K562 (cell line): ENCODE data around the gene GNG7. TPM values are rescaled to one million over a fixed set of nuclear protein-coding genes. Genes with fewer than 3 reads are reported as not detected.

Experiments
- ATAC-seq: fragments of 200-7000 bp; cut with Tn5 transposase; 3 replicates; pipeline ENCODE4 v1.9.1; 2020; ENCODE audit warnings: moderate library complexity
- BruUV-seq: library from RNA; stranded (reverse); fragments of 400-500 nt; replicated peaks from 2 replicates; lab custom pipeline; 2021; lab: Mats Ljungman, UMichigan
- CTCF ChIA-PET: fragments of 300-600 bp; formaldehyde crosslinking; extraction: SDS; loops from one replicate; lab custom pipeline; 2021; ENCODE audit warnings: low intra/inter-chr PET ratio; lab: Yijun Ruan, JAX
- POLR2A ChIA-PET: fragments of 300-600, 350-650 bp; sonication (Branson Sonifier 250); formaldehyde crosslinking; extraction: SDS; loops from one replicate; lab custom pipeline; 2021; ENCODE audit warnings: antibody characterized with exemption, inconsistent platforms; lab: Yijun Ruan, JAX
- DNase-seq, 4 experiments: peaks; one replicate each; pipeline versions ENCODE4 v3.0.0 to v3.0.0-alpha.2; 2011 to 2018; ENCODE audit warnings: low spot score in 3 of 4, mixed read lengths in 3 of 4; ENCODE audit errors: extremely low read depth in 1 of 4
- FAIRE-seq: peaks from 2 replicates; lab custom pipeline; 2011; peaks lifted over from hg19 to GRCh38; lab: Jason Lieb, UNC
- H2AFZ ChIP-seq: 2 replicates; pipeline ENCODE4 v1.6.0; 2011; ENCODE audit warnings: low read depth, low read length, control low read depth, inconsistent platforms
- H3K27ac ChIP-seq: fragments of 200-600 bp; 3 replicates; pipeline ENCODE4 v1.8.0; 2011; ENCODE audit warnings: low read depth, mild to moderate bottlenecking, control low read depth, inconsistent platforms, low read length, moderate library complexity, mixed read lengths; ENCODE audit errors: extremely low read depth
- H3K27me3 ChIP-seq, 2 experiments: fragments of 300-600 bp in 1 of 2; 2 replicates in 1 of 2; 3 replicates in 1 of 2; pipeline versions ENCODE4 v1.6.0 to v1.8.0; 2011; ENCODE audit warnings: inconsistent platforms in 2 of 2, low read length in 2 of 2, mild to moderate bottlenecking in 1 of 2, mixed read lengths in 1 of 2, moderate library complexity in 1 of 2; ENCODE audit not compliant: control insufficient read depth in 2 of 2, insufficient read depth in 2 of 2
- H3K36me3 ChIP-seq: fragments of 300-600 bp; 3 replicates; pipeline ENCODE4 v1.8.0; 2011; ENCODE audit warnings: mild to moderate bottlenecking, low read length, inconsistent platforms; ENCODE audit not compliant: control insufficient read depth, insufficient read depth
- H3K4me1 ChIP-seq, 2 experiments: fragments of 200-600 bp in 1 of 2; replicated peaks in 1 of 2; 2 replicates in 1 of 2; 3 replicates in 1 of 2; pipeline versions ENCODE4 v1.5.1 to v1.8.0; 2011; ENCODE audit warnings: inconsistent platforms in 2 of 2, low read length in 2 of 2, mild to moderate bottlenecking in 1 of 2, mixed read lengths in 1 of 2, moderate library complexity in 1 of 2; ENCODE audit not compliant: control insufficient read depth in 2 of 2, insufficient read depth in 2 of 2
- H3K4me2 ChIP-seq: 2 replicates; pipeline ENCODE4 v1.6.1; 2011; ENCODE audit warnings: low read length, control low read depth, inconsistent platforms, mixed read lengths; ENCODE audit not compliant: insufficient read depth
- H3K4me3 ChIP-seq: fragments of 200-600 bp; sonication (generic), shearing (Covaris generic); 2 replicates; pipeline ENCODE4 v1.5.1; 2016; ENCODE audit warnings: control low read depth, inconsistent platforms
- H3K79me2 ChIP-seq: fragments of 200-600 bp; 3 replicates; pipeline ENCODE4 v1.8.0; 2011; ENCODE audit warnings: low read length, inconsistent platforms; ENCODE audit not compliant: control insufficient read depth, insufficient read depth
- H3K9ac ChIP-seq, 2 experiments: 2 replicates each; pipeline versions ENCODE4 v1.6.0 to v1.6.1; 2011; ENCODE audit warnings: low read depth in 2 of 2, low read length in 2 of 2, control low read depth in 1 of 2, inconsistent platforms in 1 of 2, mild to moderate bottlenecking in 1 of 2, mixed read lengths in 1 of 2; ENCODE audit not compliant: insufficient read depth in 1 of 2
- H3K9me1 ChIP-seq: one replicate; pipeline ENCODE4 v1.6.0; 2011; ENCODE audit warnings: inconsistent platforms, mild to moderate bottlenecking, low read length, moderate library complexity; ENCODE audit not compliant: control insufficient read depth, insufficient read depth
- H3K9me3 ChIP-seq: replicated peaks from 2 replicates; pipeline ENCODE4 v1.5.1; 2011; ENCODE audit warnings: low read depth, low read length, inconsistent platforms; ENCODE audit not compliant: control insufficient read depth, insufficient read depth
- H4K20me1 ChIP-seq: replicated peaks from 2 replicates; pipeline ENCODE4 v1.6.1; 2011; ENCODE audit warnings: low read length, inconsistent platforms, mixed read lengths; ENCODE audit not compliant: control insufficient read depth, insufficient read depth
- ELF1 ChIP-seq: fragments of 200-800 bp; sonication (Bioruptor generic); IDR thresholded peaks from 2 replicates; pipeline ENCODE4 v1.6.1; 2016; ENCODE audit warnings: missing genetic modification characterization, missing compliant biosample characterization
- HLTF ChIP-seq: fragments of 450-650 bp; IDR thresholded peaks from 2 replicates; pipeline ENCODE4 v1.6.1; 2016
- MAX ChIP-seq: sonication (generic); formaldehyde crosslinking; IDR thresholded peaks from 2 replicates; pipeline ENCODE4 v1.9.0; 2022; ENCODE audit warnings: mild to moderate bottlenecking, missing genetic modification reagents
- SP1 ChIP-seq: sonication (generic); formaldehyde crosslinking; IDR thresholded peaks from 2 replicates; pipeline ENCODE4 v1.8.1; 2022; ENCODE audit warnings: mild to moderate bottlenecking, missing genetic modification reagents
- USF2 ChIP-seq: sonication (generic); formaldehyde crosslinking; IDR thresholded peaks from 2 replicates; pipeline ENCODE4 v1.5.0; 2020; ENCODE audit warnings: missing genetic modification reagents
- ZFP91 ChIP-seq: sonication (generic); formaldehyde crosslinking; IDR thresholded peaks from 2 replicates; pipeline ENCODE4 v1.8.0; 2022; ENCODE audit warnings: mild to moderate bottlenecking, missing genetic modification reagents
- WGBS: fragments of 100-300 bp; shearing (Covaris generic); methylation state at CpG from one replicate; pipeline ENCODE4 v1.1.6; 2016; ENCODE audit warnings: low coverage, mixed read lengths; ENCODE audit not compliant: insufficient coverage; ENCODE audit errors: missing lambda C conversion rate; 5-methylcytosine and 5-hydroxymethylcytosine counted together
- in situ Hi-C: fragments of 300-500 bp; cut with MboI; formaldehyde crosslinking; loops from 4 replicates; pipeline ENCODE4 v1.15.0; 2018; ENCODE audit warnings: inconsistent platforms, mixed read lengths
- intact Hi-C: fragments of 100-400 bp; cut with micrococcal nuclease; formaldehyde crosslinking; loops from 2 replicates; pipeline ENCODE4 v1.14.2; 2022
- polyA plus RNA-seq, 8 experiments: library from polyadenylated mRNA; depleted of rRNA in 4 of 8; stranded (reverse) in 5 of 8; unstranded in 3 of 8; fragments of >200 nt; fragmentation: Nextera tagmentation in 2 of 8; fragmentation: Illumina TruSeq in 1 of 8; extraction: Ambion mirVana in 2 of 8; extraction: Trizol in 1 of 8; gene quantifications; 2 replicates each; pipeline versions ENCODE4 v1.2.1 to v1.2.3, GENCODE V29; 2011 to 2014; ENCODE audit warnings: inconsistent platforms in 1 of 8, missing spikeins in 1 of 8
- total RNA-seq, 7 experiments: library from RNA; depleted of rRNA in 6 of 7; stranded (reverse); fragments of >200 nt in 6 of 7; fragmentation: Illumina TruSeq in 2 of 7; extraction: Trizol in 2 of 7; gene quantifications; 2 replicates each; pipeline versions ENCODE4 v1.2.1 to v1.2.3, GENCODE V29; 2011 to 2021; ENCODE audit warnings: low replicate concordance in 1 of 7

The GNG7 gene
- total and polyA plus RNA-seq, 9 of the 15 experiments (the other 6 are each of a cell fraction or from before 2014, with no cell fraction given) = 0.01 to 0.20 (median 0.06) TPM; not detected in 1

DNA sequence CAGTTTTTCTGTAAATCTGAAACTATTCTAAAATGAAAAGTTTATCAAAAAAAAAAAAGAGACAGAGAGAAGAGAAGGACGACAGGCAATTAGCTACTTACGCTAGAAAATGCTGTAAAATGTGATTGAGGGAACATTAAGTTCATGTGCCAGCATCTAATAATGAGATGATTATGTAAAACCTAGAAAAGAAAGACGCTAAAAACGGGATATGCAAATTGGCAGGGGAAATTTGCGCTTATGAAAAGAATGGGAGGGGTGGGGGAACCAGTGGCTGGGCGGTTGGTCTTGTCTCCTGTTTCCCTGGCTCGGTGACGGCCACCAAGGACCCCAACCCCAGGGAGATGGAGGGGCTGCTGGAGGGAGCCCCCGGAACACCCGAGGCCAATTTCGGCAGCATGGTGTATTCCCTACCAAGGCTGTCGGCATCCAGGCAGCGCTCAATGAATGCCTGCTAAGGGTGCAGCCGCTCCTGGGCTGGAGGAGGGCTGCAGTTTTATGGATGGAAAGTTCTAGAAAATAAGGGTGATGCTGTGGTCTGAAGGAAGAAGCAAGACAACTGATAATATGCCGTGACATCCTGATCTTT lies 34.2 kb downstream of the GNG7 start:
- Histone ChIP-seq H3K4me3 (no peak overlapping the region), H3K9me1 (no peaks in the 10 kb centered on the region), H3K9ac (no peak overlapping the region), H3K4me1 (peaks cover 0 to 15% of the 10 kb centered on the region in 2 experiments; a peak in 1 of 5 replicates), H3K79me2 (no peaks in the 10 kb centered on the region), H3K36me3 (no peaks in the 10 kb centered on the region), H2AFZ (no peak overlapping the region), H3K9me3 (no peaks in the 10 kb centered on the region), H3K4me2 (no peak overlapping the region), H3K27ac (no peak overlapping the region), H3K27me3 (peaks cover 21 to 73% of the 10 kb centered on the region in 2 experiments; a peak in 4 of 5 replicates), H4K20me1 (no peaks in the 10 kb centered on the region)
- in situ Hi-C loops = no loop called here
- ChIA-PET CTCF (no interaction called here), POLR2A (no interaction called here)
- no peak for FAIRE-seq
- ATAC-seq = no peak
- TF ChIP-seq HLTF = no peak
- no peak for TF ChIP-seq ZFP91 (CRISPR knock-in tag)
- TF ChIP-seq ELF1 = no peak
- TF ChIP-seq MAX (CRISPR knock-in tag) = no peak
- no peak for TF ChIP-seq SP1 (CRISPR knock-in tag)
- TF ChIP-seq USF2 (CRISPR knock-in tag) = no peak
- no TSS peak for BruUV-seq
- no peak for DNase-seq
- intact Hi-C loops = no loop called here
- WGBS = 3% methylated on average over 14 of the region's 15 CpGs
